IMR-90 (cell line): ENCODE measurements around the gene TRPC3. TPM values are rescaled to one million over a fixed set of nuclear protein-coding genes. Genes with fewer than 3 reads are reported as not detected.

Source experiments
- ATAC-seq: fragments of 200-7000 bp; cut with Tn5 transposase; 2 replicates; pipeline ENCODE4 v1.9.1; 2020; ENCODE audit warnings: low read depth, mild to moderate bottlenecking, moderate library complexity
- BruUV-seq: library from RNA; stranded (reverse); fragments of 400-500 nt; replicated peaks from 2 replicates; lab custom pipeline; 2021; lab: Mats Ljungman, UMichigan
- CTCF ChIA-PET: fragments of 300-600 bp; formaldehyde crosslinking; extraction: SDS; loops from one replicate; lab custom pipeline; 2021; ENCODE audit warnings: antibody characterized with exemption; lab: Yijun Ruan, JAX
- POLR2A ChIA-PET: fragments of 300-600 bp; sonication (Branson Sonifier 250); formaldehyde crosslinking; loops from one replicate; lab custom pipeline; 2022; ENCODE audit warnings: antibody characterized with exemption; ENCODE audit not compliant: unreplicated experiment; lab: Charles Lee
- DNase-seq: peaks from one replicate; pipeline ENCODE4 v3.0.0; 2013
- H2AFZ ChIP-seq: replicated peaks from 2 replicates; pipeline ENCODE3; 2013; ENCODE audit warnings: low read length, mild to moderate bottlenecking; ENCODE audit not compliant: poor library complexity
- H2AK5ac ChIP-seq: 2 replicates; pipeline ENCODE4 v1.6.1; 2013; ENCODE audit warnings: low read depth, low read length, inconsistent platforms
- H2AK9ac ChIP-seq: replicated peaks from 2 replicates; pipeline ENCODE3; 2013; ENCODE audit warnings: mild to moderate bottlenecking, low read depth, low read length, moderate library complexity; ENCODE audit not compliant: poor library complexity
- H2BK120ac ChIP-seq: 2 replicates; pipeline ENCODE4 v1.6.1; 2013; ENCODE audit warnings: low read depth, low read length, inconsistent platforms
- H2BK15ac ChIP-seq: 3 replicates; pipeline ENCODE4 v1.6.1; 2013; ENCODE audit warnings: low read depth, low read length, inconsistent platforms
- H2BK20ac ChIP-seq: 2 replicates; pipeline ENCODE4 v1.6.1; 2013; ENCODE audit warnings: low read depth, mild to moderate bottlenecking, inconsistent platforms, low read length, moderate library complexity
- H2BK5ac ChIP-seq: 2 replicates; pipeline ENCODE4 v1.6.1; 2013; ENCODE audit warnings: mild to moderate bottlenecking, low read depth, low read length, inconsistent platforms; ENCODE audit not compliant: poor library complexity, severe bottlenecking
- H3K14ac ChIP-seq: replicated peaks from 2 replicates; pipeline ENCODE4 v1.6.1; 2013; ENCODE audit warnings: low read depth, low read length, inconsistent platforms
- H3K18ac ChIP-seq: 2 replicates; pipeline ENCODE4 v1.6.1; 2013; ENCODE audit warnings: low read depth, low read length, control low read depth
- H3K23ac ChIP-seq: 2 replicates; pipeline ENCODE4 v1.6.1; 2013; ENCODE audit warnings: low read depth, low read length, inconsistent platforms
- H3K27ac ChIP-seq: 2 replicates; pipeline ENCODE4 v1.5.1; 2013; ENCODE audit warnings: mild to moderate bottlenecking, control low read depth, low read length; ENCODE audit not compliant: insufficient read depth
- H3K27me3 ChIP-seq: 2 replicates; pipeline ENCODE4 v1.6.1; 2013; ENCODE audit warnings: low read length; ENCODE audit not compliant: control insufficient read depth, insufficient read depth
- H3K36me3 ChIP-seq: 2 replicates; pipeline ENCODE4 v1.6.1; 2013; ENCODE audit warnings: low read length, mixed read lengths; ENCODE audit not compliant: control insufficient read depth, insufficient read depth
- H3K4ac ChIP-seq: 2 replicates; pipeline ENCODE4 v1.6.1; 2013; ENCODE audit warnings: low read depth, low read length, inconsistent platforms
- H3K4me1 ChIP-seq: 2 replicates; pipeline ENCODE4 v1.6.1; 2013; ENCODE audit warnings: low read length, mixed read lengths; ENCODE audit not compliant: control insufficient read depth, insufficient read depth
- H3K4me2 ChIP-seq: 2 replicates; pipeline ENCODE4 v1.6.1; 2013; ENCODE audit warnings: low read depth, mild to moderate bottlenecking, control low read depth, low read length, moderate library complexity
- H3K4me3 ChIP-seq: 2 replicates; pipeline ENCODE4 v1.5.1; 2013; ENCODE audit warnings: low read depth, mild to moderate bottlenecking, control low read depth, low read length, moderate library complexity; ENCODE audit not compliant: insufficient read depth
- H3K56ac ChIP-seq: 2 replicates; pipeline ENCODE4 v1.6.1; 2013; ENCODE audit warnings: low read length, inconsistent platforms; ENCODE audit not compliant: insufficient read depth; ENCODE audit errors: extremely low read depth
- H3K79me1 ChIP-seq, 2 experiments: 2 replicates each; pipeline ENCODE4 v1.6.1; 2013; ENCODE audit warnings: low read length in 2 of 2, inconsistent platforms in 1 of 2, low read depth in 1 of 2
- H3K9ac ChIP-seq: 2 replicates; pipeline ENCODE4 v1.6.1; 2013; ENCODE audit warnings: low read depth, low read length, control low read depth
- H3K9me1 ChIP-seq: 2 replicates; pipeline ENCODE4 v1.6.1; 2013; ENCODE audit warnings: low read length, inconsistent platforms; ENCODE audit not compliant: insufficient read depth
- H3K9me3 ChIP-seq: 2 replicates; pipeline ENCODE4 v1.6.1; 2013; ENCODE audit warnings: low read length; ENCODE audit not compliant: control insufficient read depth, insufficient read depth
- H4K20me1 ChIP-seq: 2 replicates; pipeline ENCODE4 v1.6.1; 2013; ENCODE audit warnings: low read length, inconsistent platforms; ENCODE audit not compliant: insufficient read depth
- H4K5ac ChIP-seq: 2 replicates; pipeline ENCODE4 v1.6.1; 2013; ENCODE audit warnings: mild to moderate bottlenecking, low read depth, low read length, control low read depth
- H4K8ac ChIP-seq, 2 experiments: 2 replicates each; pipeline ENCODE4 v1.6.1; 2013; ENCODE audit warnings: low read depth in 2 of 2, low read length in 2 of 2, control low read depth in 1 of 2, inconsistent platforms in 1 of 2
- H4K91ac ChIP-seq: 2 replicates; pipeline ENCODE4 v1.6.1; 2013; ENCODE audit warnings: low read depth, low read length, inconsistent platforms; ENCODE audit not compliant: insufficient read depth
- BHLHE40 ChIP-seq: fragments of 150-350 bp; IDR thresholded peaks from 2 replicates; pipeline ENCODE4 v1.6.1; 2016; ENCODE audit warnings: mild to moderate bottlenecking, low read depth, low read length
- CEBPB ChIP-seq: IDR thresholded peaks from 2 replicates; pipeline ENCODE4 v1.6.1; 2012; ENCODE audit warnings: low read depth, low read length, improper control_type of control experiment
- CHD1 ChIP-seq: IDR thresholded peaks from 2 replicates; pipeline ENCODE4 v1.6.1; 2012; ENCODE audit warnings: low read depth, low read length, improper control_type of control experiment
- FOS ChIP-seq: fragments of 150-350 bp; IDR thresholded peaks from 2 replicates; pipeline ENCODE4 v1.6.1; 2016; ENCODE audit warnings: low read depth, low read length
- MAFK ChIP-seq: IDR thresholded peaks from 2 replicates; pipeline ENCODE4 v1.6.1; 2012; ENCODE audit warnings: low read depth, low read length, improper control_type of control experiment
- MAZ ChIP-seq: IDR thresholded peaks from 2 replicates; pipeline ENCODE4 v1.6.1; 2012; ENCODE audit warnings: low read depth, mild to moderate bottlenecking, low read length, improper control_type of control experiment, moderate library complexity, borderline replicate concordance
- MXI1 ChIP-seq: IDR thresholded peaks from 2 replicates; pipeline ENCODE4 v1.6.1; 2012; ENCODE audit warnings: low read depth, mild to moderate bottlenecking, low read length, moderate library complexity, borderline replicate concordance
- NFE2L2 ChIP-seq: fragments of 150-350 bp; IDR thresholded peaks from 2 replicates; pipeline ENCODE4 v1.6.1; 2016; ENCODE audit warnings: low read depth, mild to moderate bottlenecking, low read length
- POLR2A ChIP-seq: IDR thresholded peaks from 2 replicates; pipeline ENCODE4 v1.6.1; 2012; ENCODE audit warnings: mild to moderate bottlenecking, low read depth, low read length
- RAD21 ChIP-seq: IDR thresholded peaks from 2 replicates; pipeline ENCODE4 v1.6.1; 2012; ENCODE audit warnings: low read length, improper control_type of control experiment
- RCOR1 ChIP-seq: IDR thresholded peaks from 2 replicates; pipeline ENCODE4 v1.6.1; 2012; ENCODE audit warnings: mild to moderate bottlenecking, low read length, improper control_type of control experiment; ENCODE audit not compliant: insufficient replicate concordance
- RFX5 ChIP-seq: IDR thresholded peaks from 2 replicates; pipeline ENCODE4 v1.8.0; 2012; ENCODE audit warnings: low read depth, mild to moderate bottlenecking, low read length, moderate library complexity
- SMC3 ChIP-seq: fragments of 150-350 bp; IDR thresholded peaks from 2 replicates; pipeline ENCODE4 v1.6.1; 2016; ENCODE audit warnings: low read depth, mild to moderate bottlenecking, antibody characterized with exemption, low read length, moderate library complexity
- WGBS, 2 experiments: methylation state at CpG; one replicate each; pipeline versions ENCODE4 v1.1.5 to v1.1.7; 2013; ENCODE audit warnings: missing lambda C conversion rate in 2 of 2; ENCODE audit not compliant: insufficient read length in 1 of 2; ENCODE audit errors: extremely low coverage in 2 of 2; 5-methylcytosine and 5-hydroxymethylcytosine counted together
- dilution Hi-C: fragments of 300-500 bp; cut with HindIII; formaldehyde crosslinking; loops from one replicate; pipeline ENCODE4 v1.14.3; 2018; ENCODE audit warnings: low sequenced_read_pairs; ENCODE audit not compliant: unreplicated experiment
- in situ Hi-C: fragments of 300-500 bp; cut with MboI; formaldehyde crosslinking; loops from 3 replicates; pipeline ENCODE4 v1.14.3; 2019; ENCODE audit warnings: low sequenced_read_pairs, inconsistent platforms, mixed read lengths
- intact Hi-C: fragments of 100-400 bp; cut with micrococcal nuclease; formaldehyde crosslinking; loops from 2 replicates; pipeline ENCODE4 v1.10.0; 2022
- polyA plus RNA-seq, 3 experiments: library from polyadenylated mRNA; depleted of rRNA; stranded (reverse); fragments of >200 nt; gene quantifications; 2 replicates each; pipeline ENCODE4 v1.2.3, GENCODE V29; 2012; ENCODE audit warnings: low replicate concordance in 1 of 3
- total RNA-seq: library from RNA; depleted of rRNA; stranded (reverse); fragments of >200 nt; gene quantifications from 2 replicates; pipeline ENCODE4 v1.2.3, GENCODE V29; 2012
- TF ChIP-seq, protein P1 (sequence below): fragments of 150-350 bp; IDR thresholded peaks from 2 replicates; pipeline ENCODE4 v1.6.1; 2016; ENCODE audit warnings: low read depth, mild to moderate bottlenecking, low read length, moderate library complexity, borderline replicate concordance
- TF ChIP-seq, protein P2 (sequence below): fragments of 150-350 bp; IDR thresholded peaks from 2 replicates; pipeline ENCODE4 v1.6.1; 2017; ENCODE audit warnings: mild to moderate bottlenecking, antibody characterized with exemption, low read length, low read depth
- TF ChIP-seq, protein P3 (sequence below): conservative IDR thresholded peaks from 2 replicates; pipeline ENCODE4 v1.5.1; 2012; ENCODE audit warnings: mild to moderate bottlenecking, low read depth, low read length, improper control_type of control experiment

TRPC3 gene
- total and polyA plus RNA-seq, 2 of the 4 experiments (the other 2 are of a cell fraction), result 1.1 to 2.7 TPM

DNA sequence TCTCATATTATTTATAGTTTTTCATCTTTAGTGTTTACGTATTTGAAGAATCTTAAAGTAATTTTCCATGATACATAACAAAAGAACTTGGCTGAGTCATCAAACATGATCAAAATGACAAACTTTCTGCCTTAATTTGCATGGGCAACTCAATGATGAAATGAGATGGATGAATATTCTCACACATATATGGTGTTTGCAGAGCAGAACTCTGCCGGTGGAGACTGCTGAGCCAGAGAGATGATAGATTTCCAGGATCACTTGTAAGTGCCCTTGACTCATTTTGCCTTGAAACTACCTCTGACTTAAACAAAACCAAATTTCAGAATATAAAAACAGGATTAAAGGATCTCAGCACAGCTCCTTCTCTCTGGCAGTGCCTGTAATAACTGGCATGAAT lies 38.2 kb downstream of the TRPC3 start:
- Histone ChIP-seq H3K18ac (no peak overlapping the region), H3K4me3 (no peak overlapping the region), H3K9me1 (no peaks in the 10 kb centered on the region), H3K4ac (no peak overlapping the region), H3K36me3 (no peaks in the 10 kb centered on the region), H2AFZ (no peak overlapping the region), H3K56ac (no peak overlapping the region), H2BK120ac (no peak overlapping the region), H2BK15ac (no peak overlapping the region), H3K27me3 (no peaks in the 10 kb centered on the region), H3K23ac (no peak overlapping the region), H4K91ac (no peak overlapping the region), H2AK5ac (no peak overlapping the region), H3K27ac (no peak overlapping the region), H4K5ac (no peak overlapping the region), H2BK20ac (no peak overlapping the region), H2AK9ac (no peak overlapping the region), H4K20me1 (no peaks in the 10 kb centered on the region), H3K79me1 (no peaks in the 10 kb centered on the region), H3K9me3 (no peaks in the 10 kb centered on the region), H2BK5ac (no peak overlapping the region), H3K4me1 (no peaks in the 10 kb centered on the region), H3K14ac (no peak overlapping the region), H3K4me2 (no peak overlapping the region), H3K9ac (no peak overlapping the region), H4K8ac (no peak overlapping the region)
- DNase-seq, result peak; percentile 24
- dilution Hi-C loops, result no loop called here
- in situ Hi-C loops, result loop anchor here (25.0 kb wide), 2 partner anchors 674 to 799 kb away; no protein-coding TSS in a partner anchor
- POLR2A ChIA-PET, result no interaction called here
- BruUV-seq, result no TSS peak
- TF ChIP-seq, protein P1, sequence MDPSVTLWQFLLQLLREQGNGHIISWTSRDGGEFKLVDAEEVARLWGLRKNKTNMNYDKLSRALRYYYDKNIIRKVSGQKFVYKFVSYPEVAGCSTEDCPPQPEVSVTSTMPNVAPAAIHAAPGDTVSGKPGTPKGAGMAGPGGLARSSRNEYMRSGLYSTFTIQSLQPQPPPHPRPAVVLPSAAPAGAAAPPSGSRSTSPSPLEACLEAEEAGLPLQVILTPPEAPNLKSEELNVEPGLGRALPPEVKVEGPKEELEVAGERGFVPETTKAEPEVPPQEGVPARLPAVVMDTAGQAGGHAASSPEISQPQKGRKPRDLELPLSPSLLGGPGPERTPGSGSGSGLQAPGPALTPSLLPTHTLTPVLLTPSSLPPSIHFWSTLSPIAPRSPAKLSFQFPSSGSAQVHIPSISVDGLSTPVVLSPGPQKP, result no peak
- no peak for TF ChIP-seq MXI1
- TF ChIP-seq RFX5, result no peak
- TF ChIP-seq MAFK, result no peak
- no peak for TF ChIP-seq MAZ
- TF ChIP-seq NFE2L2, result no peak
- TF ChIP-seq BHLHE40, result no peak
- TF ChIP-seq SMC3, result no peak
- no peak for TF ChIP-seq POLR2A
- TF ChIP-seq RCOR1, result no peak
- TF ChIP-seq CHD1, result no peak
- TF ChIP-seq, protein P2, sequence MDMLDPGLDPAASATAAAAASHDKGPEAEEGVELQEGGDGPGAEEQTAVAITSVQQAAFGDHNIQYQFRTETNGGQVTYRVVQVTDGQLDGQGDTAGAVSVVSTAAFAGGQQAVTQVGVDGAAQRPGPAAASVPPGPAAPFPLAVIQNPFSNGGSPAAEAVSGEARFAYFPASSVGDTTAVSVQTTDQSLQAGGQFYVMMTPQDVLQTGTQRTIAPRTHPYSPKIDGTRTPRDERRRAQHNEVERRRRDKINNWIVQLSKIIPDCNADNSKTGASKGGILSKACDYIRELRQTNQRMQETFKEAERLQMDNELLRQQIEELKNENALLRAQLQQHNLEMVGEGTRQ, result no peak
- TF ChIP-seq, protein P3, sequence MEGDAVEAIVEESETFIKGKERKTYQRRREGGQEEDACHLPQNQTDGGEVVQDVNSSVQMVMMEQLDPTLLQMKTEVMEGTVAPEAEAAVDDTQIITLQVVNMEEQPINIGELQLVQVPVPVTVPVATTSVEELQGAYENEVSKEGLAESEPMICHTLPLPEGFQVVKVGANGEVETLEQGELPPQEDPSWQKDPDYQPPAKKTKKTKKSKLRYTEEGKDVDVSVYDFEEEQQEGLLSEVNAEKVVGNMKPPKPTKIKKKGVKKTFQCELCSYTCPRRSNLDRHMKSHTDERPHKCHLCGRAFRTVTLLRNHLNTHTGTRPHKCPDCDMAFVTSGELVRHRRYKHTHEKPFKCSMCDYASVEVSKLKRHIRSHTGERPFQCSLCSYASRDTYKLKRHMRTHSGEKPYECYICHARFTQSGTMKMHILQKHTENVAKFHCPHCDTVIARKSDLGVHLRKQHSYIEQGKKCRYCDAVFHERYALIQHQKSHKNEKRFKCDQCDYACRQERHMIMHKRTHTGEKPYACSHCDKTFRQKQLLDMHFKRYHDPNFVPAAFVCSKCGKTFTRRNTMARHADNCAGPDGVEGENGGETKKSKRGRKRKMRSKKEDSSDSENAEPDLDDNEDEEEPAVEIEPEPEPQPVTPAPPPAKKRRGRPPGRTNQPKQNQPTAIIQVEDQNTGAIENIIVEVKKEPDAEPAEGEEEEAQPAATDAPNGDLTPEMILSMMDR, result no peak
- no peak for TF ChIP-seq FOS
- TF ChIP-seq RAD21, result no peak
- no peak for TF ChIP-seq CEBPB
- CTCF ChIA-PET, result interaction anchor here (0.5 kb wide), 1 partner anchor 246 kb away, joined by 3 read pairs; no protein-coding TSS in a partner anchor
- ATAC-seq, result peak; percentile 42
- no CpG with 5 or more reads among the region's 2 CpGs for WGBS, 2 experiments
- intact Hi-C loops, result no loop called here
